Breast epithelium (tissue), 4 donors: Measurements from ENCODE around the gene CINP. TPM values are rescaled to one million over a fixed set of nuclear protein-coding genes. Genes with fewer than 3 reads are reported as not detected.
A peak's percentile ranks its signal among the peaks of the same experiment; 100 is the strongest.

Experiments
- DNase-seq, 2 donors: peaks; one replicate each; pipeline ENCODE4 v3.0.0-alpha.2; 2019; ENCODE audit warnings: low spot score in 2 of 2
- H3K27ac ChIP-seq, 2 donors: fragments of 200-600 bp; sonication (generic) in 1 of 2; one replicate each; pipeline ENCODE4 v1.5.1; 2016 to 2019; ENCODE audit warnings: mild to moderate bottlenecking in 1 of 2
- H3K27me3 ChIP-seq, 2 donors: fragments of 200-600 bp; sonication (generic) in 1 of 2; one replicate each; pipeline versions ENCODE4 v1.5.1 to v1.6.0; 2017 to 2019; ENCODE audit warnings: control low read depth in 1 of 2, mild to moderate bottlenecking in 1 of 2
- H3K36me3 ChIP-seq: fragments of 200-600 bp; one replicate; pipeline ENCODE4 v1.5.1; 2019
- H3K4me1 ChIP-seq, 2 donors: fragments of 200-600 bp; sonication (generic); one replicate each; pipeline ENCODE4 v1.5.1; 2016 to 2019; ENCODE audit warnings: control low read depth in 1 of 2
- H3K4me3 ChIP-seq, 3 donors: fragments of 200-600 bp; sonication (generic); 1 replicate in 2 of 3; 2 replicates in 1 of 3; pipeline ENCODE4 v1.5.1; 2016 to 2019; ENCODE audit warnings: mild to moderate bottlenecking in 3 of 3, moderate library complexity in 2 of 3
- H3K9me3 ChIP-seq, 2 donors: fragments of 200-600 bp; sonication (generic) in 1 of 2; one replicate each; pipeline ENCODE4 v1.5.1; 2016 to 2019; ENCODE audit warnings: control low read depth in 1 of 2
- POLR2A ChIP-seq: fragments of 450-650 bp; IDR thresholded peaks from one replicate; pipeline ENCODE4 v1.6.1; 2016; ENCODE audit warnings: antibody characterized with exemption, mild to moderate bottlenecking, moderate library complexity
- POLR2AphosphoS5 ChIP-seq, 3 donors: sonication (generic); formaldehyde crosslinking; IDR thresholded peaks; one replicate each; pipeline ENCODE4 v1.6.1; 2017; ENCODE audit warnings: antibody characterized with exemption in 3 of 3
- intact Hi-C: fragments of 100-400 bp; cut with DNase I; formaldehyde crosslinking; loops from one replicate; pipeline ENCODE4 v1.15.1; 2023; ENCODE audit warnings: low total_unique reads
- total RNA-seq, 3 donors: library from RNA; depleted of rRNA; stranded (reverse); fragments of >200 nt; gene quantifications; one replicate each; pipeline ENCODE4 v1.1.0, GENCODE V29; 2016
- TF ChIP-seq, protein P1 (sequence below), 3 donors: fragments of 450-650 bp; IDR thresholded peaks; one replicate each; pipeline ENCODE4 v1.5.1; 2016 to 2017; ENCODE audit warnings: antibody characterized with exemption in 3 of 3, mild to moderate bottlenecking in 3 of 3, moderate library complexity in 3 of 3

CINP gene
- total RNA-seq, 3 donors from 2014 or later: 28.8 to 34.7 (median 33.4) TPM

DNA sequence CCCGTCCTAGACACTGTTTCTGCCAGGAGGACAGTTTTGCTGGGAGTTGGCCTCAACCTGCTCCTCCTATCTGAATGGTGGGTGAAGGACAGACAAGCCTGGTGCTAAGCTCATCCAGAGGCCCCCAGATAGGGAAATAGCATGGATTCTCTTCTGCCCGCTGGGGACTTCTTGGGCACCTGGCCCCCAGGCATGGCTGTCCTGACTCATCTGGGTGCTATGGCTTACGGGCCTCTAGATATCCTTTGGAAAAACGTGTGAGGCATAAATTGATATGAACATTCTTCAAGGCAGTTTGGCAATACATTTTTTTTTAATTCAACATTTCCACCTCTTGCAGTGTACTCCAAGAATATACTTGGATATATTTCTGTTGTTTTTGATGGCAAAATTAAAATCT, 8.7 kb upstream of the CINP start:
- TF ChIP-seq, protein P1, sequence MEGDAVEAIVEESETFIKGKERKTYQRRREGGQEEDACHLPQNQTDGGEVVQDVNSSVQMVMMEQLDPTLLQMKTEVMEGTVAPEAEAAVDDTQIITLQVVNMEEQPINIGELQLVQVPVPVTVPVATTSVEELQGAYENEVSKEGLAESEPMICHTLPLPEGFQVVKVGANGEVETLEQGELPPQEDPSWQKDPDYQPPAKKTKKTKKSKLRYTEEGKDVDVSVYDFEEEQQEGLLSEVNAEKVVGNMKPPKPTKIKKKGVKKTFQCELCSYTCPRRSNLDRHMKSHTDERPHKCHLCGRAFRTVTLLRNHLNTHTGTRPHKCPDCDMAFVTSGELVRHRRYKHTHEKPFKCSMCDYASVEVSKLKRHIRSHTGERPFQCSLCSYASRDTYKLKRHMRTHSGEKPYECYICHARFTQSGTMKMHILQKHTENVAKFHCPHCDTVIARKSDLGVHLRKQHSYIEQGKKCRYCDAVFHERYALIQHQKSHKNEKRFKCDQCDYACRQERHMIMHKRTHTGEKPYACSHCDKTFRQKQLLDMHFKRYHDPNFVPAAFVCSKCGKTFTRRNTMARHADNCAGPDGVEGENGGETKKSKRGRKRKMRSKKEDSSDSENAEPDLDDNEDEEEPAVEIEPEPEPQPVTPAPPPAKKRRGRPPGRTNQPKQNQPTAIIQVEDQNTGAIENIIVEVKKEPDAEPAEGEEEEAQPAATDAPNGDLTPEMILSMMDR (IDR thresholded peaks at IDR 0.05): no peak
- TF ChIP-seq POLR2AphosphoS5 (IDR thresholded peaks at IDR 0.05) (no peak), POLR2A (no peak)
- H3K27ac ChIP-seq: no peak overlapping the region
- intact Hi-C loops: no loop called here
- no peaks in the 10 kb centered on the region for H3K4me1 ChIP-seq
- no peak overlapping the region for H3K4me3 ChIP-seq
- H3K9me3 ChIP-seq: no peaks in the 10 kb centered on the region
- DNase-seq: no peak
- H3K27me3 ChIP-seq: no peaks in the 10 kb centered on the region
- H3K36me3 ChIP-seq: no peaks in the 10 kb centered on the region

DNA sequence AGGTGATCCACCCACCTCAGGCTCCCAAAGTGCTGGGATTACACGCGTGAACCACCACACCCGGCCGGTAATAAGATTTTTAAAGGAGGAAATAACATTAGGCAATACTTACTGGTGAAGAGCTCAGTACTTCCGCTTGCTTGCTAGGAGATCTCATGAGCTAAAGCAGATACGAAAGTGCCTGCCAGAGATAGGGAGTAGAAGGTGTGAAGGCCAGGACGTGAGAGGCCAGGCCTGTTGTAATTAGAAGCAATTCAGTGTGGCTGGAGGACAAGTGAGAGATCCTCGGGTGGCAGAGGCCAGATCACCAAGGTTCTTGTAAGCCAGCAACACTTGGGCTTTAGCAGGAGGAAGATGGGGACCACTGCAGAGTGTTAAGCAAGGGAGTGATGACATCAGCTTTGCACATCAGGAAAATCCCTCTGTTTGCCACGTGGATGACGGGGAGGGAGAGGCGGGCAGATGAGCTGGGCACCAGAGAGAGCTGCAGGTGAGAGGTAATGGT, 7.7 kb upstream of the CINP start:
- Histone ChIP-seq H3K4me3 (no peak overlapping the region), H3K9me3 (no peaks in the 10 kb centered on the region), H3K27me3 (no peaks in the 10 kb centered on the region), H3K27ac (no peak overlapping the region), H3K4me1 (no peaks in the 10 kb centered on the region), H3K36me3 (no peaks in the 10 kb centered on the region)
- no peak for TF ChIP-seq POLR2A
- intact Hi-C loops: no loop called here
- no peak for DNase-seq

DNA sequence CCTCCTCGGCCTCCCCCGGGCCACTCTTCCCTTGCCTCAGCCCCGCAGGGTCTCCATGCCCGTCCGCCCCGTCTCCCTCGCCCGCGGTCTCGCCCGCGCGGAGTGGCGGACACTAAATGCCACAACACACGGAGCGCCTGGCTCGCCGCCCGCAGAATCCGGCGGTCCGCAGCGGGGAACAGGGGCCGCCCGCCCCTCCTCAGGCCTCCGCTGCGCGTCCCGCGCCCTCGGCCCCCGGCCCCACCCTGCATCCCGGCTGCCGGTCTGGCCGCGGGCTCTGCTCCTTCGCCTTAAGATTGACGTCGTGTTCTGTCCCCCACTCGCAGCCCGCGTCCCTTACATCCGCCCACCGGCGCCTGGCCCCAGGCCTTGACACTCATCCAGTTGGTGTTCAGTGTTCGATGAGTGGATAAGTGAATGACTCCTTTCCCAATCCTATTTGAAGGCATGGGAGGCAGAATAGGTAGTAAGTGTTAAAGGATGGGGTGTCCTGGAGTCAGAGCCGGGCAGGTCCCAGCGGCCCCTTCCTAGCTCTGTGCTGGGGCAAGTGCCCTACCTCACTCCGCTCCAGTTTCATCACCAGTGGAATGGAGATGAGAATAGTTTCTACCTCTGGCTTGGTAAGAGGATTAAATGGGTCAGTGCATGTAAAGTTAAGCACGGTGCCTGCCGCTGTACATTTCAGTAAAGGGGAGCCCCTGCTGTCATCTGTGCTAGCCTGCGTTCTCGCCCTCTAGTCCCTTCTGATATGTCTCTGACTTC, 673 bp upstream of the CINP start:
- Histone ChIP-seq H3K4me3 (peak overlapping the region; percentile 91 to 100 (median 98)), H3K27me3 (no peaks in the 10 kb centered on the region), H3K9me3 (no peaks in the 10 kb centered on the region), H3K4me1 (peaks cover 0 to 6% of the 10 kb centered on the region in 2 donors), H3K27ac (peak overlapping the region; percentile 97), H3K36me3 (no peaks in the 10 kb centered on the region)
- DNase-seq: peak in 1 of 2 donors; percentile 20
- TF ChIP-seq POLR2AphosphoS5 (IDR thresholded peaks at IDR 0.05) (no peak), POLR2A (no peak)
- TF ChIP-seq, protein P1 (IDR thresholded peaks at IDR 0.05): no peak
- intact Hi-C loops: no loop called here

DNA sequence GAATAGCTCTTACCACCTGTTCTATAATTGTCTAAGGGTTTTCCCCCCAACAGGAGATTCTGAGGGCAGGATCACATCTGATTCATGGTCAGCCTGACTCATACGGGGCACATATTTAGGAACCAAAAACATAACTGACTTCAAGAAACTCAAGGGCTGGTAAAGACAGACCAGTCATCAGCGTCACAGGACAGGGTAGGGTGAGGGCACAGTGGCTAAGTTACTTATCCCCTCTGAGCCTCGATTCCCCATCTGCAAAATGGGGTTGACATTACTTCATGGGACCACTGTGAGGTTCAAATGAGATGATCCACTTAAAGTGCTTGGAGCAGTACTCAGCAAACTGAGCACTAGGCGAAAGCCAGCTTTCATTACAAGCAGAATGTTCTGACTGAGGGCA, 606 bp downstream of the CINP start:
- no peak for DNase-seq
- TF ChIP-seq POLR2A (no peak), POLR2AphosphoS5 (IDR thresholded peaks at IDR 0.05) (no peak)
- TF ChIP-seq, protein P1 (IDR thresholded peaks at IDR 0.05): no peak
- intact Hi-C loops: no loop called here
- Histone ChIP-seq H3K4me1 (peaks cover 0 to 6% of the 10 kb centered on the region in 2 donors), H3K4me3 (peak overlapping the region; percentile 91 to 100 (median 98)), H3K36me3 (no peaks in the 10 kb centered on the region), H3K27ac (peak overlapping the region; percentile 97), H3K27me3 (no peaks in the 10 kb centered on the region), H3K9me3 (no peaks in the 10 kb centered on the region)

DNA sequence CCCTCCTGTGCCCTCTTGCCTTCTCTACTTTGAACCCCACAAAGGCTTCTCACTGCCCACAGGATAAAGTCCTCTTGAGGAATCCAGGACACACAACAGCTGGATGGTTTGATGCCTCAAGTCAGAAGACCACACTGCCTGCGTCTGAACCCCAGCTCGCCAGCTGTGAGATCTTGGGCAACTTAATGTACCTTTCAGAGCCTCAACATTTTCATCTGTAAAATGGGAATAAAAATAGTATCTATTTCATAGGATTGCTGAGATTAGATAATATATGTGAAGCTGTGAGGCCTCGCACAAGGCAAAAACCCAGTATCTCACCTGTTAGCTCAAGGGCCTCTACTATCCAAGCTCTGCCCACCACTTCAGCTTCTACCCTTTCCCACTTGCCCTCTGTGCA, 2.3 kb downstream of the CINP start:
- H3K4me3 ChIP-seq: no peak overlapping the region
- intact Hi-C loops: no loop called here
- H3K9me3 ChIP-seq: no peaks in the 10 kb centered on the region
- no peak for DNase-seq
- H3K36me3 ChIP-seq: no peaks in the 10 kb centered on the region
- no peak overlapping the region for H3K27ac ChIP-seq
- no peaks in the 10 kb centered on the region for H3K27me3 ChIP-seq
- no peak for TF ChIP-seq POLR2AphosphoS5 (IDR thresholded peaks at IDR 0.05)
- no peak for TF ChIP-seq POLR2A
- TF ChIP-seq, protein P1 (IDR thresholded peaks at IDR 0.05): no peak
- H3K4me1 ChIP-seq: peaks cover 0 to 6% of the 10 kb centered on the region in 2 donors
